Lower leg skin (tissue), 4 donors: Measurements from ENCODE around the gene OR2F1. TPM values are rescaled to one million over a fixed set of nuclear protein-coding genes. Genes with fewer than 3 reads are reported as not detected.

Source experiments
- DNase-seq, 2 donors: peaks; one replicate each; pipeline ENCODE4 v3.0.0-alpha.2; 2019; ENCODE audit warnings: low spot score in 2 of 2
- H3K4me3 ChIP-seq: fragments of 200-600 bp; sonication (generic); 2 replicates; pipeline ENCODE4 v1.5.1; 2017; ENCODE audit warnings: mild to moderate bottlenecking, low read depth; ENCODE audit not compliant: poor library complexity, severe bottlenecking
- CTCF ChIP-seq, 3 donors: fragments of 450-650 bp; IDR thresholded peaks; one replicate each; pipeline ENCODE4 v1.5.1; 2016; ENCODE audit warnings: antibody characterized with exemption in 3 of 3, mild to moderate bottlenecking in 3 of 3, moderate library complexity in 2 of 3
- POLR2A ChIP-seq, 2 donors: fragments of 450-650 bp; IDR thresholded peaks; one replicate each; pipeline ENCODE4 v1.6.1; 2016 to 2017; ENCODE audit warnings: antibody characterized with exemption in 2 of 2, mild to moderate bottlenecking in 1 of 2, moderate library complexity in 1 of 2
- WGBS, 2 donors: methylation state at CpG; one replicate each; pipeline ENCODE4 v1.1.5; 2018; 5-methylcytosine and 5-hydroxymethylcytosine counted together
- intact Hi-C: fragments of 100-400 bp; cut with DNase I; formaldehyde crosslinking; loops from one replicate; pipeline ENCODE4 v1.15.0; 2023; ENCODE audit warnings: low total_unique reads
- total RNA-seq, 4 donors: library from RNA; depleted of rRNA; stranded (reverse); fragments of >200 nt; gene quantifications; one replicate each; pipeline ENCODE4 v1.1.0, GENCODE V29; 2016

The OR2F1 gene
- total RNA-seq, 4 donors from 2014 or later = not detected

GRCh38 chr7:143960813-143961610, 6.4 kb downstream of the OR2F1 start:
- DNase-seq = no peak
- TF ChIP-seq POLR2A (IDR thresholded peaks at IDR 0.05) (no peak), CTCF (IDR thresholded peaks at IDR 0.05) (no peak)
- no peak overlapping the region for H3K4me3 ChIP-seq
- 71 to 76% methylated on average over 5 of the region's 5 CpGs for WGBS, 2 donors
- intact Hi-C loops = no loop called here

- DNase-seq = no peak
- WGBS, 2 donors = 79 to 92% methylated on average over 2 of the region's 2 CpGs
- intact Hi-C loops = no loop called here
These were observed 10.6 kb downstream of the OR2F1 start for GRCh38 chr7:143965280-143965679.

GRCh38 chr7:143967398-143967797, 12.8 kb downstream of the OR2F1 start:
- no peak for TF ChIP-seq POLR2A (IDR thresholded peaks at IDR 0.05)
- TF ChIP-seq CTCF (IDR thresholded peaks at IDR 0.05) = no peak
- WGBS, 2 donors = 66 to 69% methylated on average over 4 of the region's 4 CpGs
- no peak overlapping the region for H3K4me3 ChIP-seq
- intact Hi-C loops = no loop called here
- no peak for DNase-seq

More at GRCh38 chr7:143965280-143965679, 10.6 kb downstream of the OR2F1 start:
- no peak for TF ChIP-seq POLR2A (IDR thresholded peaks at IDR 0.05)
- no peak overlapping the region for H3K4me3 ChIP-seq

GRCh38 chr7:143973870-143974416, 19.3 kb downstream of the OR2F1 start:
- TF ChIP-seq POLR2A (IDR thresholded peaks at IDR 0.05) (no peak), CTCF (IDR thresholded peaks at IDR 0.05) (no peak)
- 77 to 78% methylated on average over 4 of the region's 4 CpGs for WGBS, 2 donors
- no peak for DNase-seq
- intact Hi-C loops = no loop called here
- no peak overlapping the region for H3K4me3 ChIP-seq

GRCh38 chr7:143974459-143974858, 19.8 kb downstream of the OR2F1 start:
- 65 to 67% methylated on average over 4 of the region's 4 CpGs for WGBS, 2 donors
- H3K4me3 ChIP-seq = no peak overlapping the region
- no peak for DNase-seq
- no peak for TF ChIP-seq POLR2A (IDR thresholded peaks at IDR 0.05)
- no peak for TF ChIP-seq CTCF (IDR thresholded peaks at IDR 0.05)
- intact Hi-C loops = no loop called here

- intact Hi-C loops = no loop called here
- no peak overlapping the region for H3K4me3 ChIP-seq
- WGBS, 2 donors = 64 to 77% methylated on average over 1 of the region's 1 CpG
- no peak for DNase-seq
- no peak for TF ChIP-seq CTCF (IDR thresholded peaks at IDR 0.05)
- TF ChIP-seq POLR2A (IDR thresholded peaks at IDR 0.05) = no peak
These were observed 21.0 kb downstream of the OR2F1 start for GRCh38 chr7:143975617-143976016.
